ENCODE data around the gene ADNP. TPM values are rescaled to one million over a fixed set of nuclear protein-coding genes. Genes with fewer than 3 reads are reported as not detected.

Gene ADNP
- total RNA-seq, 2 experiments from 2014 or later = 41.9 to 47.1 TPM

- H3K27ac Mint-ChIP-seq = no peak overlapping the region
- Histone ChIP-seq H3K4me3 (ENCODE audit: low read length) (no peak overlapping the region), H3K4me1 (ENCODE audit: insufficient read depth, low read length) (no peaks in the 10 kb centered on the region), H3K9me3 (ENCODE audit: control insufficient read depth in 1 of 2, insufficient read depth in 1 of 2, low read length in 2 of 2) (no peaks in the 10 kb centered on the region), H3K36me3 (ENCODE audit: insufficient read depth, low read length) (peaks cover 6% of the 10 kb centered on the region), H3K27me3 (ENCODE audit: control insufficient read depth in 1 of 2, insufficient read depth in 2 of 2, low read length in 2 of 2) (no peaks in the 10 kb centered on the region), H3K27ac (ENCODE audit: low read depth in 1 of 2, low read length in 2 of 2) (no peak overlapping the region)
- no peaks in the 10 kb centered on the region for H3K4me1 Mint-ChIP-seq (ENCODE audit: low read depth)
- ChIA-PET POLR2A (interaction anchor here (1.2 kb wide), 1 partner anchor 79 kb away, joined by 3 read pairs; the partner anchor contains the start of gene BCAS4), CTCF (no interaction called here)
- H3K27me3 Mint-ChIP-seq = no peaks in the 10 kb centered on the region
- H3K4me3 Mint-ChIP-seq = no peak overlapping the region
- no peak for TF ChIP-seq CTCF (IDR thresholded peaks at IDR 0.05)
- no peaks in the 10 kb centered on the region for H3K9me3 Mint-ChIP-seq
- peaks cover 28% of the 10 kb centered on the region for H3K36me3 Mint-ChIP-seq (ENCODE audit: low read depth)
- DNase-seq = no peak
- intact Hi-C loops (cut with DNase I, micrococcal nuclease) = no loop called here
- no peak for ATAC-seq (ENCODE audit: poor library complexity)
Measured at GRCh38 chr20:50873585-50873984, 57.7 kb downstream of the ADNP start.

- Histone ChIP-seq H3K4me1 (ENCODE audit: insufficient read depth, low read length) (no peaks in the 10 kb centered on the region), H3K36me3 (ENCODE audit: insufficient read depth, low read length) (peaks cover 7% of the 10 kb centered on the region), H3K4me3 (ENCODE audit: low read length) (no peak overlapping the region), H3K9me3 (ENCODE audit: control insufficient read depth in 1 of 2, insufficient read depth in 1 of 2, low read length in 2 of 2) (no peaks in the 10 kb centered on the region), H3K27ac (ENCODE audit: low read depth in 1 of 2, low read length in 2 of 2) (no peak overlapping the region), H3K27me3 (ENCODE audit: control insufficient read depth in 1 of 2, insufficient read depth in 2 of 2, low read length in 2 of 2) (no peaks in the 10 kb centered on the region)
- Mint-ChIP-seq H3K4me1 (ENCODE audit: low read depth) (no peaks in the 10 kb centered on the region), H3K27me3 (no peaks in the 10 kb centered on the region), H3K4me3 (no peak overlapping the region), H3K36me3 (ENCODE audit: low read depth) (peaks cover 30% of the 10 kb centered on the region), H3K9me3 (no peaks in the 10 kb centered on the region), H3K27ac (no peak overlapping the region)
- DNase-seq (no peak), ATAC-seq (ENCODE audit: poor library complexity) (no peak)
- ChIA-PET CTCF (interaction anchor here (1.3 kb wide), 1 partner anchor 56 kb away, joined by 3 read pairs; no protein-coding TSS in a partner anchor), POLR2A (no interaction called here)
- intact Hi-C loops (cut with DNase I, micrococcal nuclease) = no loop called here
- TF ChIP-seq CTCF (IDR thresholded peaks at IDR 0.05) = no peak
Measured at GRCh38 chr20:50872560-50873425, 58.4 kb downstream of the ADNP start.

DNA sequence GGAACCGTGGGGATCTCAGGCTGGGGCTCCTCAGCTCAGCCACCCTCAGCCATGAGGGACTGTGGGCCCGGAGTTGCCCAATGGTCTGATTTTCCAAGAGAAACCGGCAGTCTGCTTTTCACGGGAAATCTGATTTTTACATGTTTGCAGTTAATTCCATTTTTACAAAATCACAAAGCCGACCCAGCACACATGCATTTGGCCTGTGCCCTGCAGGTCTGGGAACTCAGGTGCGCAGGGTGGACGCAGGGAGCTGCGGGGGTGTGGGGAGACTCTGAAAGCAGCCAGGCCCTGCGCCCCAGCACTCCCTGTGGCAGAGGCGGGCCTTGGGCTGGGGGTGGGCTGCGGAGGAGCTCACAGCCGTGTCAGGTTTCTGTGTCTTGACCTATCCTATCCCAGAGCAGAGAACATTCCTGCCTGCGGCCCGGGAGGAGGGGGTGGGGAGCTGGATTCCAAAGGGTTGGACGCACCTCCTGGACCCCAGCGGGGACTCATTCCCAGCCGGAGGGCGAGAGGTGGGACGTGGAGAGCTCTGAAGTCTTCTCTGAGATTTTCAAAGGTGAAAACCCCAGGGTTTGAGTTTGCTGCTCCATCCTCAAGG lies 60.6 kb downstream of the ADNP start:
- Histone ChIP-seq H3K9me3 (ENCODE audit: control insufficient read depth in 1 of 2, insufficient read depth in 1 of 2, low read length in 2 of 2) (no peaks in the 10 kb centered on the region), H3K27ac (ENCODE audit: low read depth in 1 of 2, low read length in 2 of 2) (no peak overlapping the region), H3K4me3 (ENCODE audit: low read length) (no peak overlapping the region), H3K4me1 (ENCODE audit: insufficient read depth, low read length) (no peaks in the 10 kb centered on the region), H3K36me3 (ENCODE audit: insufficient read depth, low read length) (peaks cover 2% of the 10 kb centered on the region), H3K27me3 (ENCODE audit: control insufficient read depth in 1 of 2, insufficient read depth in 2 of 2, low read length in 2 of 2) (no peaks in the 10 kb centered on the region)
- no peaks in the 10 kb centered on the region for H3K27me3 Mint-ChIP-seq
- POLR2A ChIA-PET = no interaction called here
- no peak overlapping the region for H3K27ac Mint-ChIP-seq
- no peaks in the 10 kb centered on the region for H3K9me3 Mint-ChIP-seq
- ATAC-seq (ENCODE audit: poor library complexity) = no peak
- H3K36me3 Mint-ChIP-seq (ENCODE audit: low read depth) = peaks cover 11% of the 10 kb centered on the region
- H3K4me3 Mint-ChIP-seq = no peak overlapping the region
- CTCF ChIA-PET = no interaction called here
- no peak for DNase-seq
- H3K4me1 Mint-ChIP-seq (ENCODE audit: low read depth) = no peaks in the 10 kb centered on the region
- no peak for TF ChIP-seq CTCF (IDR thresholded peaks at IDR 0.05)
- intact Hi-C loops (cut with DNase I, micrococcal nuclease) = no loop called here
